B cell (primary cell): Measurements from ENCODE around the gene CPPED1.

Experiments
- CTCF ChIP-seq: fragments of 200-600 bp; IDR thresholded peaks from one replicate; pipeline ENCODE4 v1.8.0; 2022; ENCODE audit warnings: antibody characterized with exemption, mild to moderate bottlenecking
- EZH2 ChIP-seq: IDR thresholded peaks from 2 replicates; pipeline ENCODE4 v1.6.1; 2012; ENCODE audit warnings: borderline replicate concordance, low read depth, mild to moderate bottlenecking, moderate library complexity, low read length; ENCODE audit not compliant: insufficient read depth, poor library complexity, severe bottlenecking

- TF ChIP-seq EZH2: no peak
- no peak for TF ChIP-seq CTCF
These were observed 71.1 kb downstream of the CPPED1 start for GRCh38 chr16:12732600-12732999.
